IMR-90 (cell line): ENCODE measurements around the gene TRIM26. TPM values are rescaled to one million over a fixed set of nuclear protein-coding genes. Genes with fewer than 3 reads are reported as not detected.

ENCODE experiments used
- ATAC-seq: fragments of 200-7000 bp; cut with Tn5 transposase; 2 replicates; pipeline ENCODE4 v1.9.1; 2020; ENCODE audit warnings: low read depth, mild to moderate bottlenecking, moderate library complexity
- BruUV-seq: library from RNA; stranded (reverse); fragments of 400-500 nt; replicated peaks from 2 replicates; lab custom pipeline; 2021; lab: Mats Ljungman, UMichigan
- CTCF ChIA-PET: fragments of 300-600 bp; formaldehyde crosslinking; extraction: SDS; loops from one replicate; lab custom pipeline; 2021; ENCODE audit warnings: antibody characterized with exemption; lab: Yijun Ruan, JAX
- POLR2A ChIA-PET: fragments of 300-600 bp; sonication (Branson Sonifier 250); formaldehyde crosslinking; loops from one replicate; lab custom pipeline; 2022; ENCODE audit warnings: antibody characterized with exemption; ENCODE audit not compliant: unreplicated experiment; lab: Charles Lee
- DNase-seq: peaks from one replicate; pipeline ENCODE4 v3.0.0; 2013
- H2AFZ ChIP-seq: replicated peaks from 2 replicates; pipeline ENCODE3; 2013; ENCODE audit warnings: low read length, mild to moderate bottlenecking; ENCODE audit not compliant: poor library complexity
- H2AK5ac ChIP-seq: 2 replicates; pipeline ENCODE4 v1.6.1; 2013; ENCODE audit warnings: low read depth, low read length, inconsistent platforms
- H2AK9ac ChIP-seq: replicated peaks from 2 replicates; pipeline ENCODE3; 2013; ENCODE audit warnings: mild to moderate bottlenecking, low read depth, low read length, moderate library complexity; ENCODE audit not compliant: poor library complexity
- H2BK120ac ChIP-seq: 2 replicates; pipeline ENCODE4 v1.6.1; 2013; ENCODE audit warnings: low read depth, low read length, inconsistent platforms
- H2BK15ac ChIP-seq: 3 replicates; pipeline ENCODE4 v1.6.1; 2013; ENCODE audit warnings: low read depth, low read length, inconsistent platforms
- H2BK20ac ChIP-seq: 2 replicates; pipeline ENCODE4 v1.6.1; 2013; ENCODE audit warnings: low read depth, mild to moderate bottlenecking, inconsistent platforms, low read length, moderate library complexity
- H2BK5ac ChIP-seq: 2 replicates; pipeline ENCODE4 v1.6.1; 2013; ENCODE audit warnings: mild to moderate bottlenecking, low read depth, low read length, inconsistent platforms; ENCODE audit not compliant: poor library complexity, severe bottlenecking
- H3K14ac ChIP-seq: replicated peaks from 2 replicates; pipeline ENCODE4 v1.6.1; 2013; ENCODE audit warnings: low read depth, low read length, inconsistent platforms
- H3K18ac ChIP-seq: 2 replicates; pipeline ENCODE4 v1.6.1; 2013; ENCODE audit warnings: low read depth, low read length, control low read depth
- H3K23ac ChIP-seq: 2 replicates; pipeline ENCODE4 v1.6.1; 2013; ENCODE audit warnings: low read depth, low read length, inconsistent platforms
- H3K27ac ChIP-seq: 2 replicates; pipeline ENCODE4 v1.5.1; 2013; ENCODE audit warnings: mild to moderate bottlenecking, control low read depth, low read length; ENCODE audit not compliant: insufficient read depth
- H3K27me3 ChIP-seq: 2 replicates; pipeline ENCODE4 v1.6.1; 2013; ENCODE audit warnings: low read length; ENCODE audit not compliant: control insufficient read depth, insufficient read depth
- H3K36me3 ChIP-seq: 2 replicates; pipeline ENCODE4 v1.6.1; 2013; ENCODE audit warnings: low read length, mixed read lengths; ENCODE audit not compliant: control insufficient read depth, insufficient read depth
- H3K4ac ChIP-seq: 2 replicates; pipeline ENCODE4 v1.6.1; 2013; ENCODE audit warnings: low read depth, low read length, inconsistent platforms
- H3K4me1 ChIP-seq: 2 replicates; pipeline ENCODE4 v1.6.1; 2013; ENCODE audit warnings: low read length, mixed read lengths; ENCODE audit not compliant: control insufficient read depth, insufficient read depth
- H3K4me2 ChIP-seq: 2 replicates; pipeline ENCODE4 v1.6.1; 2013; ENCODE audit warnings: low read depth, mild to moderate bottlenecking, control low read depth, low read length, moderate library complexity
- H3K4me3 ChIP-seq: 2 replicates; pipeline ENCODE4 v1.5.1; 2013; ENCODE audit warnings: low read depth, mild to moderate bottlenecking, control low read depth, low read length, moderate library complexity; ENCODE audit not compliant: insufficient read depth
- H3K56ac ChIP-seq: 2 replicates; pipeline ENCODE4 v1.6.1; 2013; ENCODE audit warnings: low read length, inconsistent platforms; ENCODE audit not compliant: insufficient read depth; ENCODE audit errors: extremely low read depth
- H3K79me1 ChIP-seq, 2 experiments: 2 replicates each; pipeline ENCODE4 v1.6.1; 2013; ENCODE audit warnings: low read length in 2 of 2, inconsistent platforms in 1 of 2, low read depth in 1 of 2
- H3K9ac ChIP-seq: 2 replicates; pipeline ENCODE4 v1.6.1; 2013; ENCODE audit warnings: low read depth, low read length, control low read depth
- H3K9me1 ChIP-seq: 2 replicates; pipeline ENCODE4 v1.6.1; 2013; ENCODE audit warnings: low read length, inconsistent platforms; ENCODE audit not compliant: insufficient read depth
- H3K9me3 ChIP-seq: 2 replicates; pipeline ENCODE4 v1.6.1; 2013; ENCODE audit warnings: low read length; ENCODE audit not compliant: control insufficient read depth, insufficient read depth
- H4K20me1 ChIP-seq: 2 replicates; pipeline ENCODE4 v1.6.1; 2013; ENCODE audit warnings: low read length, inconsistent platforms; ENCODE audit not compliant: insufficient read depth
- H4K5ac ChIP-seq: 2 replicates; pipeline ENCODE4 v1.6.1; 2013; ENCODE audit warnings: mild to moderate bottlenecking, low read depth, low read length, control low read depth
- H4K8ac ChIP-seq, 2 experiments: 2 replicates each; pipeline ENCODE4 v1.6.1; 2013; ENCODE audit warnings: low read depth in 2 of 2, low read length in 2 of 2, control low read depth in 1 of 2, inconsistent platforms in 1 of 2
- H4K91ac ChIP-seq: 2 replicates; pipeline ENCODE4 v1.6.1; 2013; ENCODE audit warnings: low read depth, low read length, inconsistent platforms; ENCODE audit not compliant: insufficient read depth
- CHD1 ChIP-seq: IDR thresholded peaks from 2 replicates; pipeline ENCODE4 v1.6.1; 2012; ENCODE audit warnings: low read depth, low read length, improper control_type of control experiment
- CTCF ChIP-seq: conservative IDR thresholded peaks from 2 replicates; pipeline ENCODE4 v1.5.1; 2012; ENCODE audit warnings: mild to moderate bottlenecking, low read depth, low read length, improper control_type of control experiment
- FOS ChIP-seq: fragments of 150-350 bp; IDR thresholded peaks from 2 replicates; pipeline ENCODE4 v1.6.1; 2016; ENCODE audit warnings: low read depth, low read length
- MAFK ChIP-seq: IDR thresholded peaks from 2 replicates; pipeline ENCODE4 v1.6.1; 2012; ENCODE audit warnings: low read depth, low read length, improper control_type of control experiment
- POLR2A ChIP-seq: IDR thresholded peaks from 2 replicates; pipeline ENCODE4 v1.6.1; 2012; ENCODE audit warnings: mild to moderate bottlenecking, low read depth, low read length
- RFX5 ChIP-seq: IDR thresholded peaks from 2 replicates; pipeline ENCODE4 v1.8.0; 2012; ENCODE audit warnings: low read depth, mild to moderate bottlenecking, low read length, moderate library complexity
- WGBS, 2 experiments: methylation state at CpG; one replicate each; pipeline versions ENCODE4 v1.1.5 to v1.1.7; 2013; ENCODE audit warnings: missing lambda C conversion rate in 2 of 2; ENCODE audit not compliant: insufficient read length in 1 of 2; ENCODE audit errors: extremely low coverage in 2 of 2; 5-methylcytosine and 5-hydroxymethylcytosine counted together
- dilution Hi-C: fragments of 300-500 bp; cut with HindIII; formaldehyde crosslinking; loops from one replicate; pipeline ENCODE4 v1.14.3; 2018; ENCODE audit warnings: low sequenced_read_pairs; ENCODE audit not compliant: unreplicated experiment
- in situ Hi-C: fragments of 300-500 bp; cut with MboI; formaldehyde crosslinking; loops from 3 replicates; pipeline ENCODE4 v1.14.3; 2019; ENCODE audit warnings: low sequenced_read_pairs, inconsistent platforms, mixed read lengths
- intact Hi-C: fragments of 100-400 bp; cut with micrococcal nuclease; formaldehyde crosslinking; loops from 2 replicates; pipeline ENCODE4 v1.10.0; 2022
- polyA plus RNA-seq, 3 experiments: library from polyadenylated mRNA; depleted of rRNA; stranded (reverse); fragments of >200 nt; gene quantifications; 2 replicates each; pipeline ENCODE4 v1.2.3, GENCODE V29; 2012; ENCODE audit warnings: low replicate concordance in 1 of 3
- total RNA-seq: library from RNA; depleted of rRNA; stranded (reverse); fragments of >200 nt; gene quantifications from 2 replicates; pipeline ENCODE4 v1.2.3, GENCODE V29; 2012

The TRIM26 gene
- total and polyA plus RNA-seq, 2 of the 4 experiments (the other 2 are of a cell fraction) = 22.6 to 23.8 TPM

GRCh38 chr6:30198166-30199084 lies 14.8 kb downstream of the TRIM26 start:
- no peak overlapping the region; the same call in 1 of the 2 replicates for H3K56ac ChIP-seq
- peaks cover 42% of the 10 kb centered on the region for H3K36me3 ChIP-seq
- H4K5ac ChIP-seq = no peak overlapping the region
- ChIA-PET POLR2A (no interaction called here), CTCF (no interaction called here)
- H3K23ac ChIP-seq = no peak overlapping the region
- no peak for DNase-seq
- no peak overlapping the region for H3K27ac ChIP-seq
- TF ChIP-seq POLR2A = no peak
- no peak for TF ChIP-seq MAFK
- no peak for TF ChIP-seq FOS
- no peak for TF ChIP-seq CHD1
- no peak for TF ChIP-seq CTCF
- no peak for TF ChIP-seq RFX5
- BruUV-seq = no TSS peak
- dilution Hi-C loops = no loop called here
- H3K4me3 ChIP-seq = no peak overlapping the region
- H2AK5ac ChIP-seq = no peak overlapping the region
- peaks cover 10% of the 10 kb centered on the region; the same call in 1 of the 2 replicates for H3K9me1 ChIP-seq
- H3K27me3 ChIP-seq = no peaks in the 10 kb centered on the region
- in situ Hi-C loops = no loop called here
- no peak overlapping the region for H3K18ac ChIP-seq
- no peak overlapping the region for H2AFZ ChIP-seq
- intact Hi-C loops = no loop called here
- no peak overlapping the region for H3K9ac ChIP-seq
- no peak overlapping the region for H4K91ac ChIP-seq
- H2AK9ac ChIP-seq = no peak overlapping the region
- no peak overlapping the region for H2BK5ac ChIP-seq
- ATAC-seq = no peak
- no peaks in the 10 kb centered on the region for H3K9me3 ChIP-seq
- 95% methylated on average over 19 of the region's 34 CpGs; no CpG with 5 or more reads in 1 of the 2 experiments for WGBS, 2 experiments
- H3K4ac ChIP-seq = no peak overlapping the region
- no peak overlapping the region for H2BK120ac ChIP-seq
- no peak overlapping the region for H3K14ac ChIP-seq
- no peak overlapping the region for H2BK15ac ChIP-seq
- H4K20me1 ChIP-seq = peaks cover 5% of the 10 kb centered on the region; the same call in 1 of the 2 replicates
- H3K4me1 ChIP-seq = peaks cover 2% of the 10 kb centered on the region; the same call in 1 of the 2 replicates
- no peak overlapping the region for H3K4me2 ChIP-seq
- H3K79me1 ChIP-seq = peaks cover 9 to 15% of the 10 kb centered on the region in 2 experiments
- no peak overlapping the region for H4K8ac ChIP-seq
- H2BK20ac ChIP-seq = no peak overlapping the region
